Heart left ventricle (tissue), 13 donors: ENCODE measurements around the gene KRT86.

Source experiments
- CTCF ChIP-seq, 12 donors: fragments of 200-600 bp; sonication (generic) in 4 of 12; IDR thresholded peaks; one replicate each; pipeline versions ENCODE4 v1.5.0 to v1.8.0; 2018 to 2022; ENCODE audit warnings: antibody characterized with exemption in 12 of 12, mild to moderate bottlenecking in 5 of 12
- POLR2A ChIP-seq, 2 donors: fragments of 450-650 bp; IDR thresholded peaks; one replicate each; pipeline ENCODE4 v1.6.1; 2017; ENCODE audit warnings: antibody characterized with exemption in 2 of 2, mild to moderate bottlenecking in 2 of 2, moderate library complexity in 2 of 2
- donor health status: ischemic (EF 13 %, LVEDD 7.1; RV severe dilation, severe dysfunction).
- donor health status: DM: no; HTN: yes; CAD: no.
- donor health status: DM: no; HTN: no; CAD: no.
- donor health status: ischemic (EF 25% LVEDD 6.9; RV normal size, moderate dysfunction).
- donor health status: ischemic (EF 25% LVEDD 5.7; RV mildly dilated, moderate dysfunction).
- donor health status: ischemic (EF 35%, LVEDD 5.7; RV mildly dilated, moderate dysfunction).
- donor health status: nonischemic (EF 11% LVEDD 7.7; RV severe dilation, severe dysfunction).
- donor health status: DM: yes; HTN: yes; CAD: no.
- donor health status: PGD.
- donor health status: ischemic (EF 29% LVEDD 5.4; RV normal size, mild dysfunction).
- donor health status: nonischemic (EF 23%, LVEDD 6.1; RV moderate dilation, normal function).

DNA sequence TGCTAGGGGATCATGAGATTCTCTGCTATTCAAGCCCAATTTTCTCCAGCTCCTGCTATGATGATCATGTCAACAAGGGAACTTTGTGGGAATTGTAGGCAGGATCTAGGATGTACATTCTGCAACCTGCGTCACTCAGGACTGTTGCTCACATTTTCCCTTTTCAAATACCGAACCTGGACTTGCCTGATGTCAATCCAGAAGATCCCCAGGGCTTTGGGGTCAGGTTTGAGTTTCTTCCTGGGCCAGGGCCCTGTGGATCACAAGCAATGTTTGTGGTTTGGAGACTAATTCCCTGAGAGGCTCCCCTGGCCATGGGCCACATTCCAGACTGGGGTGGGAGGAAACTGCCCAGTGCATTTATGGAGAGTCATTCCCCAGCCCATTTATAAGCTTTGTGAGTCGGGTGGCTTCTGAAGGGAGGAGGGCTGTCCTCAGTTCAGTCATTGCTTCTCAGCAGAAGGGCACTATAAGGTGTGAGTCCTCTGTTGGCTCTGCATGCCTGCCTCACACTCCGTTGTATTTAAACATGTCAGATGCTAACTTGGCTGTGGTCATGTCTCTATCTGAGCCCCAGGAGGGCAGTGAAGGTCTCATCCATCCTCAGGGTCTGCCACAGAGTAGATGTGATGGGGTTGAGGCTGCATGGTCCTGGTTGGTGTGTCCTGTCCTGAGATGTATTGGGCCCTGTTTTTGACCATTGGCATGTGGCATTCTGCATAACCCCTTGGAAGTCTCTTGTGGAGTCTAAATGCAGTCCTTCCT, 6.5 kb downstream of the KRT86 start:
- TF ChIP-seq CTCF (IDR thresholded peaks at IDR 0.05) (no peak), POLR2A (IDR thresholded peaks at IDR 0.05) (no peak)
